ENCODE results near the gene SULT1C4.
"Not testable (repeated sequence)": the region's sequence is repeated elsewhere in the genome, so short reads cannot be mapped to it uniquely, and the experiment has no call there.

Gene SULT1C4

DNA sequence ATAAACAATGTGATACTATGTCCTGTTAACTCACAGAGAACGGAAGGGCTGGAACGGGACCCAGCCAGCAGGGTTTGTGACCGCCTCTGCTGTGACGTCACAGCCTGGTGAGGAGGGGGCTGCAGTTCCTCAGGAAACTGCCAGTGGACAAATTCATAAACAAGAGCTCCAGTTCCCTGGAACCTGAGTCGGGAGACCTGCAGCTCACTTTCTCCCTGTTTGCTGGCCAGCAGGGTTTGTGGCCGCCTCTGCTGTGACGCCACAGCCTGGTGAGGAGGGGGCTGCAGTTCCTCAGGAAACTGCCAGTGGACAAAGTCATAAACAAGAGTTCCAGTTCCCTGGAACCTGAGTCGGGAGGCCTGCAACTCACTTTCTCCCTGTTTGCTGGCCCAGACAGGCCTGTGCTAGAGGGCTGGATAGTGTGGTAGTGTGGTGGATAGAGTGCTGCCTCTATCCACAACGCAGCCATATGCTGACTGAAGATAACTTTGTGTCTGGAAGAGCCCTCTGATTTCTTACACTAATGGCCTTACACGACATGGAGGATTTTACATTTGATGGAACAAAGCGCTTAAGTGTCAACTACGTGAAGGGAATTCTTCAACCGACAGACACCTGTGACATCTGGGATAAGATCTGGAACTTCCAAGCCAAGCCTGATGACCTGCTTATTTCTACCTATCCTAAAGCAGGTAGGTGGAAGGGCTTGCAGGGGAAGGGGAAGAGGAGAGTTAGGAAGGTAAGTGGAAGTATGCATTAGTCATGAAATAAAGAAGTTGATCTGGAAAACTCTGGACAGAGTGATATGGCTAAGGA lies at the start of gene SULT1C4:
SULT1C4 (plus strand) TSS at position 140 of the 816 bp plus-strand sequence; CDS start at position 524, 384 bp downstream.
- no peak for DNase-seq

DNA sequence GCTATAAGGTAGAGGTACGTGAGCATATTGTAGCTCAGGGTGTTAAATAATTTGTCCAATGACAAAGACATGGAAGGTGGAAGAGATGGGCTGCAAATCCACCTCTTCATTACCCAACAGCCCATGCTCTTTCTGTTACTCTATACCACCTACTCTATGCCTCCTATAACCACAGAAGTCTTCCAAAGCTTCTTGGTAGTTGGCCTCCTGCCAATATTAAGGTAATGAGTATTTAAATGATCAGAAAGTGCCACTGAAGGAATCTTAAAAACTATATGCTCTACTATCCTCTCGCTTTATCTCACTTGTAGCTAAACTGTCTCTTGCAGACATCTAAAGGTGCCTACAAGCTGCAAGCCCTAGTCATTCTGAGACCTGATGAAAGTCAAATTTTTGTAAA lies 48.0 kb upstream of the SULT1C4 start:
- DNase-seq: no peak

- no peak for DNase-seq
Observed at GRCh38 chr2:108330979-108331378, 46.8 kb upstream of the SULT1C4 start.

GRCh38 chr2:108345951-108346350 lies 31.8 kb upstream of the SULT1C4 start:
- no peak for DNase-seq

- no peak for DNase-seq
Observed at GRCh38 chr2:108346827-108347226, 30.9 kb upstream of the SULT1C4 start.

DNA sequence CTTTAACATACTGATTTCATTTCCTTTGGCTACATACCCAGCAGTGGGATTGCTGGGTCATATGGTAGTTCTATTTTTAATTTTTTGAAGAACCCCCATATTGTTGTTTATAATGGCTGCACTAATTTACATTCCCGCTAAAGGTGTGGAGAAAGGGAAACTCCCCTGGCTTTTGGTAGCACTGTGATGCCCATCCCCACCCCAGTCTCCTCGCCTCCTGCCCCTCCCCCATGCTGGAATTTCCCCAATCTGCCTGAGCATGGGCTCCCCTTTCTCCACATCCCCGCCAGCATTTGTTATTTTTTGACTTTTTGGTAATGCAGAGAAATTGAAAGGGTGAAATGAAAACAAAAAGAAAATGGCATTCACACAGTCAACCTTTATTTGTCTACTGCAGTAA lies 30.0 kb upstream of the SULT1C4 start:
- no peak for DNase-seq

GRCh38 chr2:108348816-108349570 lies 28.8 kb upstream of the SULT1C4 start:
- no peak for DNase-seq

DNA sequence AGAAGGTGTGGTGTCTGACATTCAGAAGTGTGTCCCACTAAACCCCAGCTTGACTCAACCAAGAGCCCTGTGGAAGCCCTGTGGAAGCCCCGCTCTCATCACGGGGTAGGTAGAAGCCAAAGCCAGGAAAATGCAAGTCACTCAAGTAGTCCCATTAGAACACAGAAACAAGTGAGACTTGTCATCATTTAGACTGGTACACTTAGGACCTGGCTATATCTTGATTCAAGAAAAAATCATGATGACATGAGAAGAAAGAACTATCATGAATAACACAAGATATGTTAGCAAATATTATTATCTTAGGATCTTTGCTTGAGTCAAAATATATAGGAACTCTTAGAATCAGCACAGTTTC lies 28.2 kb upstream of the SULT1C4 start:
- DNase-seq: no peak

DNA sequence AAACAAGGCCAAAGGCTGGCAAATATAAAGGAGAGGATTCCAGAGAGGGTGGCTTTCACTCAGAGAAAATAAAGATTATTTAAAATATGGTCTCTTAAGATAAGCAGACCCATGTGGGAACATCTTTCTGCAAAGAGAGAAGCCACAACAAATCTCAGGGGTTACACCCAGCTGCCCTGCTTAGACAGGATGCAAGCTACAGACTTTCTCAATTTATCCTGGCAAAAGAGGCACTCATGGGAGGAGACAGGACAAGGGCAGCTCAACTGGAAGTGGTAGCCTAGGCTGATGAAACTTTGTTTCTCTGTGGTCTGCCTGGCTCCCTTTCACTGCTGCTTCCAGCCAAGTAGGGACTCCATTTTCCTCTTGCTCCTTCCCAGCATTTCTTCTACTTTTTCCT lies 25.9 kb upstream of the SULT1C4 start:
- no peak for DNase-seq

DNA sequence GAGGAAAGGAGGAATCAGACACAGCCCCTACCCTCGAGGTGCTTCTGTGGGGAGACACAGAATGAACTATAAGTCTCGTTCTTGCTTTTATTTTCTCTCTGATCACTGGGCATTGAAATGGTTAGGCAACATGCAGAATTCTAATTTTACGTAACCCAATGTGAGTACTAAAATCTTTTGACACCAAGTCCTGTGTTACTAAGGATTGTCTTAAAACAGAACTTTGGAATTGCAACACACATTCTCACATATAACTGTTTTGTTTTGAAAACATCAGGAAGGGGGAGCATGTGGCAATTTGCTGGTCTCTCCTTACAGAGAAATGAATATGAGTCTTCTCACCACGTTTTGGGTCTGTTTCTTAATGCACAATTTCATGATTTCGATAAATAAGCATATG lies 23.6 kb upstream of the SULT1C4 start:
- no peak for DNase-seq

DNA sequence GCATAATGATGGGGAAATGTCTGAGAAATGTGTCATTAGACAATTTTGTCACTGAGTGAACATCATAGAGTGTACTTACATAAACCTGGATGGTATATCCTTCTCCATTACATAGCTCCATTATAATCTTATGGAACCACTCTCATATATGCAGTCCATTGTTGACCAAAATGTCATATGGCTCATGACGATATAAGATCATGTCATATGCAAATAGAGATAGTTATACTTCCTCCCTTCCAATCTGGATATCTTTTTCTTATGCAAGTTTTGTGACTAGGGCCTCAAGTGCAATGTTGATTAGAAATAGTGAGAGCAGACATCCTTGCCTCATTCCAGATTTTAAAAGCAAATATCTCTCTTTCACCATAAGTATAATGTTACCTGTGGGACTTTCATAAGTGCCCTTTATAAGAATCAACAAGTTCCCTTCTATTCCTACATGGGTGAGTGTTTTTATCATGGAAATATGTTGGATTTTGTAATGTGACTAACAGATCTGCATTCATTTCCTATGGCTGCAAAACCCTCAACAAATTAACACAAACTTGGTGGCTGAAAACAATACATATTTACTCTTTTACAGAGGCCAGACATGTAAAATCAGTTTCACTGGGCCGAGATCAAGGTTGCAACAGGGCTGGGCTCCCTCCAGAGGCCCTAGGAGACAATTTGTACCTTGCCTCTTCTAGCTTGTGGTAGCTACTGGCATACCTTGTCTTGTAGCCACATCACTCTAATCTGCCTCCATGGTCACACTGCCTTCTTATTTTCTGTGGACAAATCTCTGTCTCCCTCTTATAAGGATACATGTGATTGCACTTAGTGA lies 21.6 kb upstream of the SULT1C4 start:
- no peak for DNase-seq

DNA sequence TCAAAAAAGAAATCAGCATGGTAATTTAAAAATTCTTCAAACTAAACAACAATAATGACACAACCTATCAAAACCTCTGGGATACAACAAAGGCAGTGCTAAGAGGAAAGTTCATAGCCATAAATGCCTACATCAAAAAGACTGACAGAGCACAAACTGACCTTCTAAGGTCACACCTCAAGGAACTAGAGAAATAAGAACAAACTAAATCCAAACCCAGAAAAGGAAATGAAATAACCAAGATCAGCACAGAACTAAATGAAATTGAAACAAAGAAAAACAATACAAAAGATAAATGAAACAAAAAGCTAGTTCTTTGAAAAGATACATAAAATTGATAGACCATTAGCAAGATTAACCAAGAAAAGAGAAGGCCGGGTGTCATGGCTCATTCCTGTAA lies 18.4 kb upstream of the SULT1C4 start:
- DNase-seq: not testable (repeated sequence)

DNA sequence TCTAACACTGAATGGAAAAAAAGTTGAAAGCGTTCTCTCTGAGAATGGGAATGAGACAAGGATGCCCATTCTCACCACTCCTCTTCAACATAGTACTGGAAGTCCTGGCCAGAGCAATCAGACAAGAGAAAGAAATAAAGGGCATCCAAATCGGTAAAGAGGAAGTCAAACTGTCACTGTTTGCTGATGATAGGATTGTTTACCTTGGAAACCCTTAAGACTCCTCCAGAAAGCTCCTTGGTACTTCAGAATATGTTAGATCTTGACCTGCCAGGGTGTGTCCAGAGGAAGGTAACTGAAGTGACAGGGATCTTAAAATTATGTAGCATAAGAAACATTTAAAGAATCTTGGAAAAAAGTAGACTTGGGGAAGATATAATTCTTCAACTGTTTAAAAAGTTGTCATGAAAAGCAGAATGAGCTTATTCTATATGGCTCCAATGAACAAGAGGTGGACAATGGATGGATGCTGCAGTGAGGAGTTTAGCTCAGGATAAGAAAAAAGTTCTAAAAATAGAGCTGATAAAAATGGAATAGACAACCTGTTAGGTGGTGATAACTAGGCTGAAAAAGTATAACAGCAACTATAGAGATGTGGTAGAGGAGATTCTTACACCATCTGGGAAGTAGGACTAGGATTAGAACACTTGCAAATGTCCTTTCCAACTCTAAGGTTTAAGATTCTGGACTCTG lies 16.8 kb upstream of the SULT1C4 start:
- DNase-seq: no peak

GRCh38 chr2:108363024-108363907 lies 14.5 kb upstream of the SULT1C4 start:
- no peak for DNase-seq

DNA sequence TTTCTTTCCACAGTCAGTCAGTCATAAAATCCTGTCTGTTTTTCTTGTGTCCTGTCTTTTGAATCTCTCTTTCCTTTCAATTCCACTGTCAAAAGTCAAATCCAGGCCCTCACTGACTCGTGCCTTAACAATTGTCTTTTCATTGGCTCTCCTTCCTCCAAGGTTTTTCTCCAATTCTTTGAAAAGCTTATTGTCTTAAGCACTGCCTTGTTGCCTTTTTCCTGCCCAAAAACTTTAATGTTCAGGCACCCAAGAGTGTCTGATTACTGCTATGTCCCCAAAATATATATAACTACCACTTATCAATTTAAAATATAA lies 13.9 kb upstream of the SULT1C4 start:
- DNase-seq: no peak

DNA sequence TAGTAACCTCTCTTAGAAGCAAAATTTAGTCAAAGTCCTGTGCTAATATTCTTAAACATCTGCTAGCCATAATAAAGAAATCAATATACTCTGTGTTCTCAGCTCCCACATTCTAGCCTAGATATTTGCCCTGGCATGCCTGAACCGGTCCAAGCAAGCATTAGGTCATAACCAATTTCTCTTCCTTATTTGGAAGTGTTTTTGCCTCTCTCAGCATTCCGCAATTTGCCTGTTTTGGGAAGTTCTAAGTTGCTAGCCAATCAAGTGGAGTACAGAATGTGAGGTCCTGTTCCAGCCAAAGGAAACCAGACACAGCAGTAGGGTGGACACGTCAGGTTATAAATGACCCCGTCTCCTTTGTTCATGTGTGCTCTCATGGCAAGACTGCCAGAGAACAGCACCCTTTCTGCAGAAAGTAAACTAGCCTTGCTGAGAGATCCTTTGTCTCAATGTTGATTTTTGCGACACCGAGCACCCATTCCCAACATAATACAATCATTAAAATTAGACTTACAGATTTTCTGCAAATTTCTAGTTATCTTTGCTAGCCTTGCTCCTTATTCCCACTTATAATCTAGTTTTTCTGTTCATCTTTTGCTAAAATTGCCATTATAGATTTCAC lies 13.0 kb upstream of the SULT1C4 start:
- no peak for DNase-seq

DNA sequence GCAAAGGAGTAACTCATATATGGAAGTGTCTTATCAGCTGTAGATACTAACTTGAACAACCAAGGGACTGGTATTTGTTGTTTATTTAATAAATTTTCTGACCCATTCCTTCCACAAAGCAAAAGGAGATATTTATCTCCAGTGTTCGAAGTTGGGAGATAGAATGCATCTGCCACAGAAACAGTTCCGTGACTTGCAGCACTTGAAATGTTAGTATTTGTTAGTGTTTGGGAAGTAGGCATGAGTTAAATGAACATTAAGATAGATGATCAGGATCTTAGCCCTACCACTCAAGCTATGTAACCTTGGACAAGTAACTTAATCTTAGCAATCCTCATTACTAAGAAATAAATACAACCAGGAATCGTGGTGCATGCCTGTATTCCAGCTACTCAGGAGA lies 12.1 kb upstream of the SULT1C4 start:
- DNase-seq: no peak

GRCh38 chr2:108367014-108367413 lies 10.7 kb upstream of the SULT1C4 start:
- no peak for DNase-seq

DNA sequence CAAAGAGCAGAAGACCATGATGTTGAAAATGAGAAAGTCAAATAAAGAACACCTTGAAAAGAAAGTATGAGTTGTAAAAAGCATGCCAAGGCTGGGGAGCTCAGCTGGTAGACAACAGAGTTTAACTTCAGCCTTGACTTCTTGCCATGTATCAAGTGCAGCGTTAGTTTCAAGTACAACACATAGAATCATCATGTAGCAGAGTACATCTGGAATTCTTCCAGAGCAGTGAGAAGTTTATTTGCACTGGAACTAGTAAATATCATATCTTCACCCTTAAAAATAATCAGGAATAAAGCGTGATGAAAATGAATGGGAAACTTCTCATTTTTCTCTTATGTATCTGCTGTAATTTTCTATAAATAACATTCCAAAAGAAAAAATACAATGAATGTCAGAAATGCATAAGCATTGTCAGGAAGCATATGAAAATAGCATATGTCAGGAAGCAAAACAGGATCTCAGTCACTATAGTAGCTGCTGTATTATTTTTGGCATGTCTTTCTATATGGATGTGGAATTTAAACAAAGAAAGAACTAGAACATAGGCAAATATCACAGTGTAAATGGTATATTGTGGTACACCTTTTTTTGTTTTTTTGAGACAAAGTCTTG lies 10.1 kb upstream of the SULT1C4 start:
- no peak for DNase-seq

GRCh38 chr2:108369153-108369552 lies 8.6 kb upstream of the SULT1C4 start:
- no peak for DNase-seq

GRCh38 chr2:108370080-108370479 lies 7.7 kb upstream of the SULT1C4 start:
- DNase-seq: no peak

All from NCI-H1930 (cell line).